AG08395 (cell line): Measurements from ENCODE around the gene ZNF397.

Experiments used
- DNase-seq: peaks from one replicate; pipeline ENCODE4 v3.0.0; 2012; ENCODE audit warnings: mixed read lengths, low spot score

The ZNF397 gene

GRCh38 chr18:35296060-35296459 is 55.2 kb downstream of the ZNF397 start:
- DNase-seq = no peak

DNA sequence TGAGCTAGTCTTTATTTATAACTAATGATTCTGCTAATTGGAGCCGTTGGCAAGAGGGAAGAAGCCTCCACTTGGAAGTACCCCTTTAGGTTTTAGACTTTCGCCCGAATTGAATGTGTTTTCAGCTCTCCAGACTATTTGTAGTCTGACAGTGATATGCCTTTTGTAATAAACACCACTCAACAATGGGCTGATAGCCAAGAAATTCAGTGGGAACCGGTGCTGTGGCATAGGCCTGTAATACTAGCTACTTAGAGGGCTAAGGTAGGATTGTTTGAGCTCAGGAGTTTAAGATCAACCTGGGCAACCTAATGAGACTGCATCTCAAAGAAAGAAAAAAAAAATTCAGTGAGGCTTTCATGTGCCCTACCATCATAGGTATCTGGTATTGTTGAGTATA is 62.8 kb downstream of the ZNF397 start:
- no peak for DNase-seq

DNA sequence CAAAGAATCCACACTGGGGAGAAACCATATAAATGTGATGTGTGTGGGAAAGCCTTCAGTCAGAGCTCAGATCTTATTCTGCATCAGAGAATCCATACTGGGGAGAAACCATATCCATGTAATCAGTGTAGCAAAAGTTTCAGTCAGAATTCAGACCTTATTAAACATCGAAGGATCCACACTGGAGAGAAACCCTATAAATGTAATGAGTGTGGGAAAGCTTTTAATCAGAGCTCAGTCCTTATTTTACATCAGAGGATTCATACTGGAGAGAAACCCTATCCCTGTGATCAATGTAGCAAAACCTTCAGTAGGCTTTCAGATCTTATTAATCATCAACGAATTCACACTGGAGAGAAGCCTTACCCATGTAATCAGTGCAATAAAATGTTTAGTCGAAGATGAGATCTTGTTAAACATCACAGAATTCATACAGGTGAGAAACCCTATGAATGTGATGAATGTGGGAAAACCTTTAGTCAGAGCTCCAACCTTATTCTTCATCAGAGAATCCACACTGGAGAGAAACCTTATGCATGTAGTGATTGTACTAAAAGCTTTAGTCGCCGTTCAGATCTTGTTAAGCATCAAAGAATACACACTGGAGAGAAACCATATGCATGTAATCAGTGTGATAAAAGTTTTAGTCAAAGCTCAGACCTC is 65.9 kb downstream of the ZNF397 start:
- no peak for DNase-seq
